ENCODE data around the gene TDRD7. TPM values are rescaled to one million over a fixed set of nuclear protein-coding genes. Genes with fewer than 3 reads are reported as not detected.
A peak's percentile ranks its signal among the peaks of the same experiment; 100 is the strongest.

TDRD7 gene
- total and polyA plus RNA-seq, 2 of the 13 experiments (the other 11 are each of a cell fraction or from before 2014, with no cell fraction given) = 9.8 to 15.5 TPM

DNA sequence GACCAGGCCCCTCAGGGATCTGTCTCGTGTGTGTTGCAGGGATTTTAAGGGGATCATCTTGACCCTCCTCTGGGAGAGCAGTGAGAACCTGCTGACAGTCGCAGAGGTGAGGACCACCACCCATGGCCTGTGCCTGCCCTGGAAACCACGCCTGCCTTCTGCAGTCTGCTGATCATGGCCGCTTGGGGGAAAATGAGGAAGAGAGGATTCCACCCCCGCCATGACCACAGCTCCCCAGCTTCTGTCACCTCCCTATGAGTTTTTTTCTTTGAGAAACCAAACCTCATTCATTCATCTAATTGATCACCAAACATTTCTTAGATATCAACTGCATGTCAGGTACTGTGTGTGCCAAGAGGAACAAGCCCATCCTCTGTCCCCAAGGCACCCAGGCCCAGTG lies 46.3 kb upstream of the TDRD7 start (continued):
- TF ChIP-seq RFXANK (CRISPR knock-in tag; IDR thresholded peaks at IDR 0.05) (no peak), EED (CRISPR knock-in tag; IDR thresholded peaks at IDR 0.05) (no peak), SP2 (CRISPR knock-in tag; IDR thresholded peaks at IDR 0.05) (no peak), MAFG (CRISPR knock-in tag; IDR thresholded peaks at IDR 0.05) (no peak), SP5 (CRISPR knock-in tag; IDR thresholded peaks at IDR 0.05; ENCODE audit: borderline replicate concordance, low read depth) (no peak), ZFP37 (CRISPR knock-in tag; IDR thresholded peaks at IDR 0.05; ENCODE audit: borderline replicate concordance) (no peak)
- TF ChIP-seq, protein P1, sequence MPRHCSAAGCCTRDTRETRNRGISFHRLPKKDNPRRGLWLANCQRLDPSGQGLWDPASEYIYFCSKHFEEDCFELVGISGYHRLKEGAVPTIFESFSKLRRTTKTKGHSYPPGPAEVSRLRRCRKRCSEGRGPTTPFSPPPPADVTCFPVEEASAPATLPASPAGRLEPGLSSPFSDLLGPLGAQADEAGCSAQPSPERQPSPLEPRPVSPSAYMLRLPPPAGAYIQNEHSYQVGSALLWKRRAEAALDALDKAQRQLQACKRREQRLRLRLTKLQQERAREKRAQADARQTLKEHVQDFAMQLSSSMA (CRISPR knock-in tag; IDR thresholded peaks at IDR 0.05) = no peak

DNA sequence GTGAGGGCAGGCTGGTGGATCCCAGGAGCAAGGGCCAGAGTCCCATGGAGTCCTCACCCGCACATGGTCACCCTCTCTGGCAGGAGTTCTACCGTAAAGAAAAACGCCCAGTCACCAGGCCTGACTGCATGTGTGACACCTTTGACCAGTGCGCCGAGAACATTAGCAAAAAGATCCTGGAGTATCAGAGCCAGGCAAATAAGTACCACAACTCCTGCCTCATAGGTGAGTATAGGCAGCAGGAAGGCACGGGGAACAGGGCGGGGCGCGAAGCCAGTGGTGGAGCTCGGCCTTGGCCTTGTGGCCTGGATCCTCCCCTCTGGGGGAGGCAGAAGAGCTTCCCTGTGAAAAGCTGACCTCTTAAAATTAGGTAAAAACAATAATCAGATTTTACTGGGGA lies 45.4 kb upstream of the TDRD7 start:
- no peak overlapping the region for H2AFZ ChIP-seq (ENCODE audit: low read length)
- H3K79me2 ChIP-seq (ENCODE audit: insufficient read depth, low read length) = no peaks in the 10 kb centered on the region
- 39% methylated on average over 9 of the region's 10 CpGs for WGBS (ENCODE audit: low lambda C conversion rate)
- BruUV-seq (replicated peaks) = no TSS peak
- DNase-seq (ENCODE audit: low spot score) = no peak
- H3K4me1 ChIP-seq (ENCODE audit: insufficient read depth, low read length) = peaks cover 49% of the 10 kb centered on the region
- no peak overlapping the region; a peak in 1 of 6 replicates for H3K4me3 ChIP-seq (replicated peaks in 1 of 3; ENCODE audit: insufficient read depth in 1 of 3, low read depth in 2 of 3, low read length in 3 of 3)
- no peaks in the 10 kb centered on the region; a peak in 1 of 5 replicates for H3K27me3 ChIP-seq (ENCODE audit: control insufficient read depth in 1 of 2, insufficient read depth in 2 of 2, low read length in 2 of 2)
- ATAC-seq = peak; percentile 72
- H3K36me3 ChIP-seq (replicated peaks in 1 of 2; ENCODE audit: control insufficient read depth in 1 of 2, insufficient read depth in 2 of 2, low read length in 2 of 2) = no peaks in the 10 kb centered on the region; a peak in 1 of 5 replicates
- in situ Hi-C loops (cut with HindIII; ENCODE audit: extremely low pct_ligation_motif_present, low pct_unique_long_range_greater_than_20kb) = no loop called here
- H3K9me3 ChIP-seq (ENCODE audit: low read length) = peaks cover 6% of the 10 kb centered on the region; the same call in 1 of the 2 replicates
- POLR2A ChIA-PET = no interaction called here
- CTCF ChIA-PET (ENCODE audit: low intra/inter-chr PET ratio, low total read pairs) = no interaction called here
- intact Hi-C loops (cut with micrococcal nuclease; ENCODE audit: unreplicated experiment) = no loop called here
- no peak for FAIRE-seq
- 0 out of 2 replicates have a peak overlapping the region, but pooled peaks have one; percentile 39 for H3K4me2 ChIP-seq (ENCODE audit: low read depth, low read length)
- no peak overlapping the region for H3K9ac ChIP-seq (ENCODE audit: insufficient read depth, low read depth, low read length)
- H4K20me1 ChIP-seq (ENCODE audit: insufficient read depth, low read length) = no peaks in the 10 kb centered on the region
- H3K27ac ChIP-seq (ENCODE audit: extremely low read length, insufficient read depth, low read length) = no peak overlapping the region
- TF ChIP-seq, protein P2, sequence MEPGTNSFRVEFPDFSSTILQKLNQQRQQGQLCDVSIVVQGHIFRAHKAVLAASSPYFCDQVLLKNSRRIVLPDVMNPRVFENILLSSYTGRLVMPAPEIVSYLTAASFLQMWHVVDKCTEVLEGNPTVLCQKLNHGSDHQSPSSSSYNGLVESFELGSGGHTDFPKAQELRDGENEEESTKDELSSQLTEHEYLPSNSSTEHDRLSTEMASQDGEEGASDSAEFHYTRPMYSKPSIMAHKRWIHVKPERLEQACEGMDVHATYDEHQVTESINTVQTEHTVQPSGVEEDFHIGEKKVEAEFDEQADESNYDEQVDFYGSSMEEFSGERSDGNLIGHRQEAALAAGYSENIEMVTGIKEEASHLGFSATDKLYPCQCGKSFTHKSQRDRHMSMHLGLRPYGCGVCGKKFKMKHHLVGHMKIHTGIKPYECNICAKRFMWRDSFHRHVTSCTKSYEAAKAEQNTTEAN (CRISPR knock-in tag; conservative IDR thresholded peaks at IDR 0.05) = no peak
- TF ChIP-seq KDM5B (CRISPR knock-in tag; IDR thresholded peaks at IDR 0.05; ENCODE audit: borderline replicate concordance) (no peak), AHR (CRISPR knock-in tag; IDR thresholded peaks at IDR 0.05) (no peak), ATRX (CRISPR knock-in tag; IDR thresholded peaks at IDR 0.05; ENCODE audit: borderline replicate concordance) (no peak), RARA (CRISPR knock-in tag; IDR thresholded peaks at IDR 0.05) (peak; percentile 35; the same call in 1 of the 2 replicates), HMG20B (CRISPR knock-in tag; conservative IDR thresholded peaks at IDR 0.05) (no peak), ELF4 (CRISPR knock-in tag; IDR thresholded peaks at IDR 0.05; ENCODE audit: borderline replicate concordance) (no peak), MAFF (IDR thresholded peaks at IDR 0.05; ENCODE audit: low read depth, low read length) (no peak), SIX4 (CRISPR knock-in tag; IDR thresholded peaks at IDR 0.05) (no peak)
- TF ChIP-seq, protein P3, sequence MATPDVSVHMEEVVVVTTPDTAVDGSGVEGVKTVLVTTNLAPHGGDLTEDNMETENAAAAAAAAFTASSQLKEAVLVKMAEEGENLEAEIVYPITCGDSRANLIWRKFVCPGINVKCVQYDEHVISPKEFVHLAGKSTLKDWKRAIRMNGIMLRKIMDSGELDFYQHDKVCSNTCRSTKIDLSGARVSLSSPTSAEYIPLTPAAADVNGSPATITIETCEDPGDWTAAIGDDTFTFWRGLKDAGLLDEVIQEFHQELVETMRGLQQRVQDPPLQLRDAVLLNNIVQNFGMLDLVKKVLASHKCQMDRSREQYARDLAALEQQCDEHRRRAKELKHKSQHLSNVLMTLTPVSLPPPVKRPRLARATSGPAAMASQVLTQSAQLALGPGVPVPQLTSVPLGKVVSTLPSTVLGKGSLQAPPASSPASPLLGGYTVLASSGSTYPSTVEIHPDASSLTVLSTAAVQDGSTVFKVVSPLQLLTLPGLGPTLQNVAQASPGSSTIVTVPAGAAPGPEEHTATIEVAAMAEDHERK (CRISPR knock-in tag; IDR thresholded peaks at IDR 0.05; ENCODE audit: low read depth) = no peak

All from HepG2 (cell line).